Epithelial cell of esophagus (primary cell): ENCODE measurements around the gene PTPRN2.
"Not testable (repeated sequence)": the region's sequence is repeated elsewhere in the genome, so short reads cannot be mapped to it uniquely, and the experiment has no call there.

Source experiments
- DNase-seq: peaks from one replicate; pipeline ENCODE4 v3.0.0; 2010; ENCODE audit warnings: low read depth
- H3K4me3 ChIP-seq: 2 replicates; pipeline ENCODE4 v1.5.1; 2011; ENCODE audit warnings: mild to moderate bottlenecking, low read length, control low read depth
- CTCF ChIP-seq: IDR thresholded peaks from 2 replicates; pipeline ENCODE4 v1.5.1; 2011; ENCODE audit warnings: low read depth, mild to moderate bottlenecking, low read length, control low read depth, inconsistent platforms; ENCODE audit not compliant: insufficient read depth; ENCODE audit errors: missing control alignments

Gene PTPRN2

GRCh38 chr7:157984423-157985163 is 603.0 kb downstream of the PTPRN2 start:
- DNase-seq: no peak
- TF ChIP-seq CTCF: no peak
- H3K4me3 ChIP-seq: no peak overlapping the region

- TF ChIP-seq CTCF: no peak
- no peak overlapping the region for H3K4me3 ChIP-seq
- DNase-seq: no peak
Observed at GRCh38 chr7:157983502-157984422, 603.9 kb downstream of the PTPRN2 start.

GRCh38 chr7:157981778-157982177 is 605.8 kb downstream of the PTPRN2 start:
- no peak for DNase-seq
- no peak overlapping the region for H3K4me3 ChIP-seq
- no peak for TF ChIP-seq CTCF

GRCh38 chr7:157980774-157981173 is 606.8 kb downstream of the PTPRN2 start:
- H3K4me3 ChIP-seq: no peak overlapping the region
- no peak for DNase-seq
- TF ChIP-seq CTCF: no peak

- not testable (repeated sequence) for H3K4me3 ChIP-seq, DNase-seq
Observed at GRCh38 chr7:157980341-157980731, 607.3 kb downstream of the PTPRN2 start.

GRCh38 chr7:157979636-157980340 is 607.8 kb downstream of the PTPRN2 start:
- DNase-seq: no peak
- no peak for TF ChIP-seq CTCF
- no peak overlapping the region for H3K4me3 ChIP-seq

GRCh38 chr7:157978766-157979165 is 608.9 kb downstream of the PTPRN2 start:
- no peak overlapping the region for H3K4me3 ChIP-seq
- DNase-seq: no peak
- TF ChIP-seq CTCF: no peak
